Activated naive CD4-positive, alpha-beta T cell treated with anti-CD3 and anti-CD28 coated beads, Interleukin-2, amount 10 ng/mL, durations not matched to agents 7 days and 5 days (primary cell): Measurements from ENCODE around the gene TNFAIP8L2.

Experiments used
- CTCF ChIA-PET: fragments of 350-600 bp; sonication (Branson Sonifier 250); formaldehyde crosslinking; loops from one replicate; lab custom pipeline; 2021; ENCODE audit warnings: antibody characterized with exemption; lab: Charles Lee
- DNase-seq: peaks from one replicate; pipeline ENCODE4 v3.0.0-alpha.2; 2020
- H3K27ac Mint-ChIP-seq: one replicate; pipeline ENCODE4 v1.8.0; 2021; ENCODE audit warnings: mild to moderate bottlenecking, moderate library complexity, mixed read lengths
- H3K27me3 Mint-ChIP-seq: one replicate; pipeline ENCODE4 v1.8.0; 2021; ENCODE audit warnings: mild to moderate bottlenecking, mixed read lengths
- H3K36me3 Mint-ChIP-seq: one replicate; pipeline ENCODE4 v1.8.0; 2021; ENCODE audit warnings: mixed read lengths
- H3K4me1 Mint-ChIP-seq: one replicate; pipeline ENCODE4 v1.8.0; 2021; ENCODE audit warnings: mixed read lengths
- H3K4me3 Mint-ChIP-seq: one replicate; pipeline ENCODE4 v1.8.0; 2021; ENCODE audit warnings: mild to moderate bottlenecking, moderate library complexity, mixed read lengths
- H3K9me3 Mint-ChIP-seq: one replicate; pipeline ENCODE4 v1.8.0; 2021; ENCODE audit warnings: mixed read lengths

TNFAIP8L2 gene

DNA sequence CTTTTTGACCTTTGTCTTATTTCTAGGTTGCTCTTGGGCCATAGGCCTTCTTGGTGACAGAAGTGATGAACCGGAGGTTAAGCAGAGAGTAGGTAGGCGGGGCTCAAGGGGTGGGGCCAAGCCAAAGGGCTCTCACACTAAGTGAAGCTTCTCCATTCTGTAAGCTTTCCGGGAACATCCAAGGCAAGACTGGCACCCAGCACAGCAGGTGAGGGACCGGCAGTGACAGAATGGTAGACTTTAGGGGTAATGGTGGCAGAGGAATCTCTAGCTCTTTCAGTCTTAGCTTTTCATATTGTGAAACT is at the start of gene TNFAIP8L2:
TNFAIP8L2 (plus strand) TSS at position 135 of the 305 bp plus-strand sequence. CDS start 2,049 bp downstream, outside the sequence.
- CTCF ChIA-PET, result interaction anchor here (0.6 to 8.9 kb wide), 22 partner anchors 8 to 183 kb away, joined by 3 to 160 read pairs (median 4); partner anchors contain the start of genes MINDY1 and SCNM1
- Mint-ChIP-seq H3K4me1 (peaks cover 56% of the 10 kb centered on the region), H3K4me3 (peak within 1 kb of the TSS; percentile 97), H3K27me3 (no peaks in the 10 kb centered on the region), H3K27ac (peak within 1 kb of the TSS; percentile 94), H3K36me3 (peaks cover 41% of the 10 kb centered on the region), H3K9me3 (no peaks in the 10 kb centered on the region)
- peak; percentile 90 for DNase-seq

DNA sequence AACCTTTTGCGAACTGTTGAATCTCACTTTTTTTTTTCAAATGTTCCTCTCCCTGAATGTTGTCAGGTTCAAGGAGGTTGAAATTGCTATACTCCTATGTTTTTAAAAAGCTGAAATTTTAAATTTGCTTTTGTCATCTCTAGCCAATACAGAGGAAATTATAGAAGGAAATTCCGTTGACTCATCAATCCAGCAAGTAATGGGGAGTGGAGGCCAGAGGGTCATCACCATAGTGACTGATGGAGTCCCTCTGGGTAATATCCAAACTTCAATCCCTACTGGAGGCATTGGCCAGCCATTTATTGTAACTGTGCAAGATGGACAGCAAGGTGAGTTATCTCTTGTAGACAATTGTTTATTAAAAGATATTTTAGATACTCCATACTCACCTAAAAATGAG is 49.6 kb upstream of the TNFAIP8L2 start:
- Mint-ChIP-seq H3K4me3 (no peak overlapping the region), H3K27me3 (no peaks in the 10 kb centered on the region), H3K36me3 (peaks cover 22% of the 10 kb centered on the region), H3K27ac (no peak overlapping the region), H3K9me3 (no peaks in the 10 kb centered on the region), H3K4me1 (no peaks in the 10 kb centered on the region)
- no peak for DNase-seq
- CTCF ChIA-PET, result interaction anchor here (0.6 kb wide), 1 partner anchor 94 kb away, joined by 3 read pairs; no protein-coding TSS in a partner anchor

- no peaks in the 10 kb centered on the region for H3K27me3 Mint-ChIP-seq
- H3K27ac Mint-ChIP-seq, result no peak overlapping the region
- no peak for DNase-seq
- H3K9me3 Mint-ChIP-seq, result no peaks in the 10 kb centered on the region
- H3K4me1 Mint-ChIP-seq, result no peaks in the 10 kb centered on the region
- H3K4me3 Mint-ChIP-seq, result no peak overlapping the region
- CTCF ChIA-PET, result interaction anchor here (1.1 kb wide), 1 partner anchor 9 kb away, joined by 3 read pairs; no protein-coding TSS in a partner anchor
- peaks cover 22% of the 10 kb centered on the region for H3K36me3 Mint-ChIP-seq
Measured at GRCh38 chr1:151108331-151108730, 48.1 kb upstream of the TNFAIP8L2 start.

DNA sequence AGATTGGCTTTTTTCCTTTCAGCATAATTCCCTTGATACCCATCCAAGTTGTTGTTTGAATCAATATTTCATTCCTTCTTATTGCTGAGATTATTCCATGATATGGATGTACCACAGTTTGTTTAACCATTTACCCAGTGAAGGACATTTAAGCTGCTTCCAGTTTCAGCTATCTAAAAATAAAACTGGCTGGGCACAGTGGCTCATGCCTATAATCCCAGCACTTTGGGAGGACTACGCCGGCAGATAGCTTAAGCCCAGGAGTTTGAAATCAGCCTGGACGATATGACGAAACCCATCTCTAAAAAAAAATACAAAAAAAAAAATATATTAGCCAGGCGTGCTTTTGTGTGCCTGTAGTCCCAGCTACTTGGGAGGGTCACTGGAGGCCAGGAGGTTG is 42.6 kb upstream of the TNFAIP8L2 start:
- H3K36me3 Mint-ChIP-seq, result peaks cover 15% of the 10 kb centered on the region
- H3K4me1 Mint-ChIP-seq, result no peaks in the 10 kb centered on the region
- H3K27ac Mint-ChIP-seq, result no peak overlapping the region
- no peak overlapping the region for H3K4me3 Mint-ChIP-seq
- no peak for DNase-seq
- CTCF ChIA-PET, result no interaction called here
- no peaks in the 10 kb centered on the region for H3K9me3 Mint-ChIP-seq
- H3K27me3 Mint-ChIP-seq, result no peaks in the 10 kb centered on the region

DNA sequence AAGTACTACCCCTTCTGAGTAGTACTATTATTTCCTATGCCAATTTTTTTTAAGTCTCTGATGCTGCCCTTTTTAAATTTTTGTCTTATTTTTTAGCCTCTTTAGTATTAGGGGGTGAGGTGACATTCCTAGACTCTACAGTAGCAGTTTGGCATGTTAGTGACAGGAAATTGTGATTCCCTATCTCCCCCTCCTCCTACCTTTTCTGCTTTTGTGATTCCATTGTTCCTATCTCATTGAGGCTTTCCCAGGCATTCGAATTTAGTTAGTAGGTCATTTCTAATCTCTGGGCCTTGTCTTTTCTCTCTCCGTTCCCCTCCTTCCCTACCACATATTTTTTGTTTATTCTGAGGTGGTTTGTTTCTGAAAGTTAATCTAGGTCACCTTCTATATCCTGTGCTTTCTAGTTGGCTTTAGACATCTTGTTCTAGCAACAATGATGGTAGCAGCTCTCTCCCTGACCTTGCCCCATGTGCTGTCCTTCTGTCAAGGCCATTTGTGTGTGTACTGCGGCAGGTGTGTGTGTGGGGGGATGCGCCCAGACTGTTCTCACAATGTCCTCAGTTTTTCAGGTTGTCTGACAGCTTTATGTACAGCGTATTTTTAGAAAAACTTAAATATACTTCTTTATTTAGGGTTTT is 31.6 kb upstream of the TNFAIP8L2 start:
- Mint-ChIP-seq H3K27me3 (no peaks in the 10 kb centered on the region), H3K27ac (no peak overlapping the region), H3K4me1 (no peaks in the 10 kb centered on the region), H3K4me3 (no peak overlapping the region), H3K36me3 (peaks cover 18% of the 10 kb centered on the region), H3K9me3 (no peaks in the 10 kb centered on the region)
- CTCF ChIA-PET, result no interaction called here
- DNase-seq, result no peak

DNA sequence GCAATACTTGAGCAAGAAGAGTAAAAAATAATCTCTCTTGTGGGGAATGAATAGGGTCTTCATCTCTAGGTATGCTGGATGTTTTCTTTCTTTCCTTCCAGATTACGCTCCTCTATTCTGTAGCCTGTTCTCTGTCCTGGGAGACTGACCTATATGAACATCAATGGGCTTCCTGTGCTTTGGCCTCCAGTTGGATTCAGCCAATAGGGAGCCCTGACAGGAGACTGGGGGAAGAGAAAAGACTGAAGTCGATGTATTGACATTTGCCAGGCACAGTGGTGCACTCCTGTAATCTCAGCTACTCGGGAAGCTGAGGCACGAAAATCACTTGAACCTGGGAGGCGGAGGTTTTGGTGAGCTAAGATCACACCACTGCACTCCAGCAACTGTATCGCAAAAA is 27.6 kb upstream of the TNFAIP8L2 start:
- Mint-ChIP-seq H3K4me3 (no peak overlapping the region), H3K9me3 (no peaks in the 10 kb centered on the region), H3K27ac (no peak overlapping the region), H3K4me1 (peaks cover 17% of the 10 kb centered on the region), H3K36me3 (peaks cover 6% of the 10 kb centered on the region), H3K27me3 (peaks cover 26% of the 10 kb centered on the region)
- no peak for DNase-seq
- CTCF ChIA-PET, result interaction anchor here (1.2 to 1.7 kb wide), 2 partner anchors 29 to 104 kb away, joined by 3 to 4 read pairs; no protein-coding TSS in a partner anchor

- H3K4me1 Mint-ChIP-seq, result peaks cover 20% of the 10 kb centered on the region
- CTCF ChIA-PET, result interaction anchor here (0.9 to 1.0 kb wide), 2 partner anchors 24 to 31 kb away, joined by 3 to 6 read pairs; no protein-coding TSS in a partner anchor
- peak; percentile 90 for DNase-seq
- peak overlapping the region; percentile 58 for H3K27ac Mint-ChIP-seq
- no peaks in the 10 kb centered on the region for H3K36me3 Mint-ChIP-seq
- peak overlapping the region; percentile 59 for H3K4me3 Mint-ChIP-seq
- H3K27me3 Mint-ChIP-seq, result peaks cover 39% of the 10 kb centered on the region
- H3K9me3 Mint-ChIP-seq, result no peaks in the 10 kb centered on the region
Measured at GRCh38 chr1:151130987-151131586, 25.4 kb upstream of the TNFAIP8L2 start.

- Mint-ChIP-seq H3K36me3 (no peaks in the 10 kb centered on the region), H3K27ac (peak overlapping the region; percentile 58), H3K27me3 (peaks cover 39% of the 10 kb centered on the region), H3K9me3 (no peaks in the 10 kb centered on the region), H3K4me3 (peak overlapping the region; percentile 59), H3K4me1 (peaks cover 23% of the 10 kb centered on the region)
- no peak for DNase-seq
- CTCF ChIA-PET, result interaction anchor here (0.9 to 1.0 kb wide), 2 partner anchors 23 to 32 kb away, joined by 3 to 6 read pairs; no protein-coding TSS in a partner anchor
Measured at GRCh38 chr1:151131701-151132334, 24.6 kb upstream of the TNFAIP8L2 start.

GRCh38 chr1:151132335-151133017 is 24.0 kb upstream of the TNFAIP8L2 start:
- H3K9me3 Mint-ChIP-seq, result no peaks in the 10 kb centered on the region
- no peak overlapping the region for H3K4me3 Mint-ChIP-seq
- H3K27ac Mint-ChIP-seq, result no peak overlapping the region
- CTCF ChIA-PET, result no interaction called here
- H3K36me3 Mint-ChIP-seq, result no peaks in the 10 kb centered on the region
- no peak for DNase-seq
- peaks cover 39% of the 10 kb centered on the region for H3K27me3 Mint-ChIP-seq
- peaks cover 23% of the 10 kb centered on the region for H3K4me1 Mint-ChIP-seq

DNA sequence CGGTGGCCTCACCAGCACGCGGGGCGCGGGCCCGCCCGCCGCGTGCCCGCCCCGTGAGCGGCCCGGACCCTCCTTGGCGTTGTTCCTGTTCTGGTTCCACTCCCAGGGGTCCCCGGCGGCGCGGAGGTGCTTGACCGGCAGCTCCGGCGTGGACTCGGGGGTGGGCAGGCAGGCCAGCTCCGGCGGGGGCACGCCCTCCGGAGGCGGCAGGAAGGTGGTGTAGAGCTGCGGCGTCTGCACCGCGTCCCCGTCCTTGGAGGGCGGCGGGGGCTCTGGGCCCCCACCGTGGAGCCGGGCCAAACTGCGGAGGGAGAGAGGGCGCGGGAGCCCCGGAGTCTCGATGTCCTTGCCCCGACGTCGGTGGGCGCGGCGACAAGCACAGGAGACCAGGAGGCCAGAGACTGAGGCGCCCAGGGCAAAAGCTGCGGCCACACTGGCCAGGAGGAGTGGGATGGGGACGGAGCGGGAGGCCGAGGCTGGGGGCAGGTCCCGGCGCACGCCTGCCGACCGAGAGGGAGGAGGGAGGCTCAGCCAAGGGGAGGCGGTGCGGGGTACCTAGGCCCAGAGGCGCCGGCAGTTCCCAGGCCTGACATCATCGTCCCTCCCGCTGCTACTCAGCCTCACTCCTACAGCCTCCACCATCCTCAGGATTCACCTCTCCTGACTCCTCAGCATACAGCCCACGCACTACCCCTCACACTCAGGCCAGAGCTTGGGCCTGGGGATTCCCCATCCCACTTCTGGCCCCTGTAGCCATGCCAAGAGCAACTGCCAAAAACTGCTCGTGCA is 23.2 kb upstream of the TNFAIP8L2 start:
- H3K36me3 Mint-ChIP-seq, result no peaks in the 10 kb centered on the region
- CTCF ChIA-PET, result no interaction called here

DNA sequence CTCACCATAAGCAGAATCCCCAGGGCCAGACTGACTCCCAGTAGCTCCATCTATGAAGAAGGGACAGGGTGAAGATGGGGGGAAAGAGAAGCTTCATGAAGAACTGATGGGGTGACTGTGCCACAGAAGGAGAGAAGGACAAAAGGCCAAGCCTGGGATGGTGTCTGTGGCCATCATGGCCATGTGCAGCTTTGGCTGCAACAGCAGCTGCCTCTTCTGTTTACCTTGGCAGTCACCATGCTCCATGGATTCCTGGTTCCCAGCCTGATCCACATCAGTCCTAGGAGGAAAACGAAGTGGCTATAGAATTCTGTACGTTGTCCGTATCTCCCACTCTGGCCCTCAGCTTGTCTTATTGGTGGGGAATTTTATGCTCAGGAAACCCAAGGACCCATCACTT is 22.1 kb upstream of the TNFAIP8L2 start:
- CTCF ChIA-PET, result interaction anchor here (0.6 to 1.4 kb wide), 3 partner anchors 21 to 300 kb away, joined by 3 to 5 read pairs (median 3); partner anchors contain the start of gene TNFAIP8L2
- H3K27me3 Mint-ChIP-seq, result peaks cover 55% of the 10 kb centered on the region
- no peak overlapping the region for H3K4me3 Mint-ChIP-seq
- no peaks in the 10 kb centered on the region for H3K36me3 Mint-ChIP-seq
- no peaks in the 10 kb centered on the region for H3K9me3 Mint-ChIP-seq
- DNase-seq, result no peak
- H3K27ac Mint-ChIP-seq, result no peak overlapping the region
- H3K4me1 Mint-ChIP-seq, result peaks cover 23% of the 10 kb centered on the region

More for the DNA sequence above, 23.2 kb upstream of the TNFAIP8L2 start:
- no peak for DNase-seq
- Mint-ChIP-seq H3K27me3 (peaks cover 43% of the 10 kb centered on the region), H3K27ac (no peak overlapping the region), H3K4me1 (peaks cover 23% of the 10 kb centered on the region), H3K9me3 (no peaks in the 10 kb centered on the region), H3K4me3 (no peak overlapping the region)

GRCh38 chr1:151134991-151135390 is 21.5 kb upstream of the TNFAIP8L2 start:
- Mint-ChIP-seq H3K27ac (no peak overlapping the region), H3K4me1 (peaks cover 23% of the 10 kb centered on the region), H3K36me3 (no peaks in the 10 kb centered on the region), H3K9me3 (no peaks in the 10 kb centered on the region), H3K27me3 (peaks cover 61% of the 10 kb centered on the region), H3K4me3 (no peak overlapping the region)
- CTCF ChIA-PET, result interaction anchor here (0.8 to 1.4 kb wide), 4 partner anchors 17 to 74 kb away, joined by 3 to 5 read pairs (median 3); partner anchors contain the start of gene TNFAIP8L2
- no peak for DNase-seq
